ENCODE data around the gene S100A8.

DNA sequence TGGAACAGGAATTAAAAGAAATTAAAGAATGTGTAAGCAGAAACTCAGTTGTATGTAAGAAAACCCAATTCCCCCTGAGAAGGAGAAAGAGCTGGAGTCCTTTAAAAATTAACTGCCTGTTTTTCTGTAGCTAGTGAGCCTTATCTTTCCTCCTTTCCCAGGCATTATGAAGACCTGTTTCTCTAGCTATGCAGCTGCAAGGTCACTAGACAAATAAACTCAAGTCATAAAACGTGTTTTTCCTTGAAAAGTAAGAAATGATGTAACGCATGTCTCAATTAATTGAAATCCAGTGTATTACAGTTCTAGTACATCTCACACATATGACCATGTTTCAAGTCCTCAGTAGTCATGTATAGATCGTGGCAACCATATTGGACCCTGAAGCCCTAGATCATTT lies 20.7 kb downstream of the S100A8 start:
- TF ChIP-seq, protein P1, sequence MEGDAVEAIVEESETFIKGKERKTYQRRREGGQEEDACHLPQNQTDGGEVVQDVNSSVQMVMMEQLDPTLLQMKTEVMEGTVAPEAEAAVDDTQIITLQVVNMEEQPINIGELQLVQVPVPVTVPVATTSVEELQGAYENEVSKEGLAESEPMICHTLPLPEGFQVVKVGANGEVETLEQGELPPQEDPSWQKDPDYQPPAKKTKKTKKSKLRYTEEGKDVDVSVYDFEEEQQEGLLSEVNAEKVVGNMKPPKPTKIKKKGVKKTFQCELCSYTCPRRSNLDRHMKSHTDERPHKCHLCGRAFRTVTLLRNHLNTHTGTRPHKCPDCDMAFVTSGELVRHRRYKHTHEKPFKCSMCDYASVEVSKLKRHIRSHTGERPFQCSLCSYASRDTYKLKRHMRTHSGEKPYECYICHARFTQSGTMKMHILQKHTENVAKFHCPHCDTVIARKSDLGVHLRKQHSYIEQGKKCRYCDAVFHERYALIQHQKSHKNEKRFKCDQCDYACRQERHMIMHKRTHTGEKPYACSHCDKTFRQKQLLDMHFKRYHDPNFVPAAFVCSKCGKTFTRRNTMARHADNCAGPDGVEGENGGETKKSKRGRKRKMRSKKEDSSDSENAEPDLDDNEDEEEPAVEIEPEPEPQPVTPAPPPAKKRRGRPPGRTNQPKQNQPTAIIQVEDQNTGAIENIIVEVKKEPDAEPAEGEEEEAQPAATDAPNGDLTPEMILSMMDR (IDR thresholded peaks at IDR 0.05) = no peak
- TF ChIP-seq EZH2phosphoT487 (IDR thresholded peaks at IDR 0.05) = no peak
